HG03378 (cell line): ENCODE data around the gene F12.
"Not testable (repeated sequence)": the region's sequence is repeated elsewhere in the genome, so short reads cannot be mapped to it uniquely, and the experiment has no call there.

ENCODE experiments used
- ATAC-seq: cut with Tn5 transposase; IDR thresholded peaks from one replicate; pipeline ENCODE4 v1.9.1; 2021; ENCODE audit warnings: mild to moderate bottlenecking, moderate library complexity; ENCODE audit not compliant: unreplicated experiment

Gene F12

DNA sequence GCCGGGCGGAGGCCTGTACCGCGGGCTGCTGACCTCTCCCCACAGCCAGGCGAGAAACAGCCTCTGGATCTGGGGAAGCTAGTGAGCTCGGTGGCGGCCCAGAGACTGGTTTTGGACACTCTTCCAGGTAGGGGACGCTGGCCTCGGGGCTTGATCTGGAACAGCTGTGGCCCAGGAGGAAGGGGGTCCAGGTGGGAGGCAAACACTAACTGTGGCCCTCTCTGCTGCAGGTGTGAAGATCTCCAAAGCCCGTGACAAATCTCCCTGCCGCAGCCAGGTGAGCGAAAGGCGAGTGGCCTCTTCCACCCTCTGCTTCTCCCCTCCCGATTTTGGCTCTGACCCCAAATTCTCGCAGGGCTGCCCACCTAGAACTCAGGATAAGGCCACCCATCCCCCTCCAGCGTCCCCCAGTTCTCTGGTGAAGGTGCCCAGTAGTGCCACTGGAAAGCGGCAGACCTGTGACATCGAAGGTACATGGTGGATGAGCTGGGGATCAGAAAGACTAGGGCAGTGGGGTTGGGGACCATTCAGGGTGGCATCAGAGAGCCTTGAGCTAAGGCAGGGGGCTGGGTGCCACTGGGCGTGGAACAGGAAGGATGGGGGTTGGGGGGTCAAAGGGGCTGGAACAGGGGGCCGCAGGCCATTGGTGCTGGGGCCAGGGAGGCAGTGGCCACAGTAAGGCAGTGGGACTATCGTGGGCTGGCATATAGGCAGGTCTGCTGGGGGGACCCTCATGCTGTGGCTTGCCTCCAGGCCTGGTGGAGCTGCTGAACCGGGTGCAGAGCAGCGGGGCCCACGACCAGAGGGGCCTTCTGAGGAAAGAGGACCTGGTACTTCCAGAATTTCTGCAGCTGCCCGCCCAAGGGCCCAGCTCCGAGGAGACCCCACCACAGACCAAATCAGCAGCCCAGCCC lies 38.0 kb downstream of the F12 start:
- ATAC-seq: no peak

DNA sequence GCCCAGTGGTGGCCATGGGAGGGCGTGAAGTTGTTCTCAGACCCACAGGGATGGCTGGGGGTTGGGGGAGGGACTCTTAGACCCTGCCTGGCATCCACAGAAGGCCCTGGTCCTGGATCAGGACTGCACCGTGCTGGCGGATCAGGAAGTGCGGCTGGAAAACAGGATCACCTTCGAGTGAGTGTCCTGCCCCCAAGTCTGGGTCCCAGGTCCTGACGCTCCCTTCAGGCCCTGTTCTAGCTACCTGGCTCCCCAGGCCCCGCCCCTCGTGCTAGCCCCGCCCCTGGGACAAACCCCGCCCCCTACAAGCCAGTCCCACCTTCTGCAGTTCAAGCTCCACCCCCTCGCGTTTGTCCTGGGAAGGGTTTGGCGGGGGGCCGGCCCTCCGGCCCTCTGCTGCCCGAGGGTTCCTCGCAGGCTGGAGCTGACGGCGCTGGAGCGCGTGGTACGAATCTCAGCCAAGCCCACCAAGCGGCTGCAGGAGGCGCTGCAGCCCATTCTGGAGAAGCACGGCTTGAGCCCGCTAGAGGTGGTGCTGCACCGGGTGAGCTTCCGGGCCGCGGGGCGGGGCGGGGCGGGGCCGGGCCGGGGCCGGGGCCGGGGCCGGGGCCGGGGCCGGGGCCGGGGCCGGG lies 38.8 kb downstream of the F12 start:
- ATAC-seq: no peak

DNA sequence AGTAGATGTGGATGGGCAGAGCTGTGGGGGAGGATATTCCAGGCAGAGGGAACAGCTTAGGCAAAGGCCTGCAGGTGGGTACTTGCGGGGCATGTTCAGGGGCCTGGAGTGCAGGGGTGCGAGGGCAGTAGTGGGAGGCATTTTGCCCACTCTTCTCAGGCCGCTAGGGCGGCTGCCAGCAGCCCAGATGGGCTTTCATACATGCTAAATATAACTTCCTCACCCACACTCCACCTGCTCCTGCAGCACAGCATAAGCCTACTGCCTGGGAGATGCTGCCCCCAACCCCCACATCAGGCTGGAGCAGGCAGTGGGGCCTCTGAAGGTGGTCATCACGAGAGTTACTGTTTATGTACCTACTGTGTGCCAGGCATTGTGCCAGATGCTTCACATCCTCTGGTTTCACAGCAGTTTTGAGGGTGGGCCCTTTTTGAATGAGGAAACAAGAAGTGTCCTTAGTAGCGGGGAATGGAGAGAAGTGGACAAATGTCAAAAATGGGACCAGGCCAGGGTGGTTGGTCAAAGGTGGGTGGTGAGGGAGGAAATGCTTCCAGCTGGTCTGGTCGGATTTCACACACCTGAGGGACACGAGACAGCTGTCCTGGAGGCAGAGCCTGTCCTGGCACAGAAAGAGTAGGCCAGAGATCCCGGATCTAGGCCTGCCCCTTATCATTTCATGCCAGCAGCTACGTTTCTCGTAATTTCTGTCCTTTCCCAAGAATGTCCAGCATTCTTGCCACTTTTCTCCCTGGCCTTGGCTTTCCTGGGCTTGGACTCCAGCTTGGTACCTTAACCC lies 39.5 kb downstream of the F12 start:
- no peak for ATAC-seq

DNA sequence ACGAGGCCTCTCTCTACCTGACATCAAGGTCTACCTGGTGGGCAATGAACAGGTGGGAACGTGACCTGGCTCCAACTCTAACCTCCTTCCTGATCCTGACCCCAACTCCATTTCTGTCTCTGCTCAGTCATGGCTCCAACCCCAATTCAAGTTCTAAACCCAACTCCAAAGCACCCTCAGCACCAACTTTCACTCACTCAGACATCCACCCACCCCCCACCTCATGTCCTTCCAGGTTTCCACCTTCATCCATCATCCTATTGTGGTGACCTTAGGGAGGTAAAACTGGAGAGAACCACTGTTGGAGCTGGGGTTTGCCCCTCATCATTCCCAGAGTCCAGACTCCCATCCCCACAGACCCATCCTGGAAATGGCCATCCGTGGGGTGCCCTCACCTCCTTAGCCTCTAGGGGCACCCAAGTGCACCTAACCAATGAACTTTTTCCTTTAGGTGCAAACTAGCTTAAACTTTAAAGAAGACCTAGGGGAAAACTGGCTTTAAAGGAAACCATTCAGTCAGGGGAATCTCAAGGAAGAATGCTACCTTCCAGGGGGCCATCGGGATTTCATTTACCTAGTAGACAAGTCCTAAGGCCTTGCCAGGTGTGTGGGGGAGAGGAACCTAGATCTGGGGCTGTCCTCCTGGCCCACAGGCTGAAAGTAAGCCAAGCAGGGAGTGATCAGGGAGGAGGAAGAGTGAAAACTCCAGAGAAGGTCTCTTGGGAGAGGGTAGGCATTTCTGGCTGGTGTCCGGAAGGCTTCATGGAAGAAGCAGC lies 40.3 kb downstream of the F12 start:
- ATAC-seq: no peak

DNA sequence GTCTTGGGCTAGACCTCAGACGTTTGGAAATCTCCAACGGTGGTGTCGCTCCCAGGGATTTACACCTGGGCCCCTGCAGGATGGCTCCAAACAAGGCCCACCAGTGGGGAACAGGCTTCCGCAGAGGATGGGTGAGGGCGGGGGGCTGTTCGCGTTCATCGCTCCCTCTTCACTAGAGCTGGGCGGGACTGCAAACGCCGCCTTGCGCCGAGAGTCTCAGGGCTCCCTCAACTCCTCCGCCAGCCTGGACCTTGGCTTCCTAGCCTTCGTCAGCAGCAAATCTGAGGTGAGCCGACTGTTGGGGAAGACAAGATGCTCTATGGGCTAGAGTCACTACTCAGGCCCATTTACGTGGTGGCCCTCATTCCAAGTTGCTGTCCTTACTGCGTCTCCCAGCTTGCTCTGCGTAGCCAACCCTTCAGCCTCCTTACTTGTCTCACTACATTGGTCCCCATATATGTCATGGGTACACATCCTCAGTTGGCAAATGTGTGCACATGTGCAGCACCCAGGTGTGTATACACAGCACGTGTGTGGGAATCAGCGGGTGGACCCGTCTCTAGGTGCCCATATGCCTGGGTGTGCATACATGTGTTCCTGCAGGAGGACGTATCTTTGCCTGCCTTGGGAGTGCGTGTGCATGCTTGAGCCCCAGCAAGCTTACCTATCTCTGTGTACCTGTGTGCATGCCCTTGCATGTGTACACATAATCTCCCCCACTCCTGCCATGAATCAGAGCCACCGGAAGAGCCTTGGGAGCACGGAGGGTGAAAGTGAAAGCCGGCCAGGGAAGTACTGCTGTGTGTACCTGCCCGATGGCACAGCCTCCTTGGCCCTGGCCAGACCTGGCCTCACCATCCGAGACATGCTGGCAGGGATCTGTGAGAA lies 41.1 kb downstream of the F12 start:
- no peak for ATAC-seq

DNA sequence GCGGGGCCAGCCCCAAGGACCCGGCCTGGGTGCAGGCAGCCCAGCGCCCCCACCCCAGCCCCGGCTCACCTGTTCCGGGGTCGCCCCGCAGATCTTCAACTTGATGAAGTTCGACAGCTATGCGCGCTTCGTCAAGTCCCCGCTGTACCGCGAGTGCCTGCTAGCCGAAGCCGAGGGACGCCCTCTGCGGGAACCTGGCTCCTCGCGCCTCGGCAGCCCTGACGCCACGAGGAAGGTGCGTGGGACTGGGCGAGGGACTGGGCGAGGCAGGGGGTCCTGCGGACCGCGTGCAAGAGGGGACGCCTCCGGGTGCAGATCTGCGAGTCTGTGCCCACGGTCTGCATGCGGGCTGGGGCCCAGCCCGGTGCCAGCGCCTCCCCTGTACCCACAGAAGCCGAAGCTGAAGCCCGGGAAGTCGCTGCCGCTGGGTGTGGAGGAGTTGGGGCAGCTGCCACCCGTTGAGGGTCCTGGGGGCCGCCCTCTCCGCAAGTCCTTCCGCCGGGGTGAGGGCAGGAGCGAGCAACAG lies 42.0 kb downstream of the F12 start:
- ATAC-seq: no peak

DNA sequence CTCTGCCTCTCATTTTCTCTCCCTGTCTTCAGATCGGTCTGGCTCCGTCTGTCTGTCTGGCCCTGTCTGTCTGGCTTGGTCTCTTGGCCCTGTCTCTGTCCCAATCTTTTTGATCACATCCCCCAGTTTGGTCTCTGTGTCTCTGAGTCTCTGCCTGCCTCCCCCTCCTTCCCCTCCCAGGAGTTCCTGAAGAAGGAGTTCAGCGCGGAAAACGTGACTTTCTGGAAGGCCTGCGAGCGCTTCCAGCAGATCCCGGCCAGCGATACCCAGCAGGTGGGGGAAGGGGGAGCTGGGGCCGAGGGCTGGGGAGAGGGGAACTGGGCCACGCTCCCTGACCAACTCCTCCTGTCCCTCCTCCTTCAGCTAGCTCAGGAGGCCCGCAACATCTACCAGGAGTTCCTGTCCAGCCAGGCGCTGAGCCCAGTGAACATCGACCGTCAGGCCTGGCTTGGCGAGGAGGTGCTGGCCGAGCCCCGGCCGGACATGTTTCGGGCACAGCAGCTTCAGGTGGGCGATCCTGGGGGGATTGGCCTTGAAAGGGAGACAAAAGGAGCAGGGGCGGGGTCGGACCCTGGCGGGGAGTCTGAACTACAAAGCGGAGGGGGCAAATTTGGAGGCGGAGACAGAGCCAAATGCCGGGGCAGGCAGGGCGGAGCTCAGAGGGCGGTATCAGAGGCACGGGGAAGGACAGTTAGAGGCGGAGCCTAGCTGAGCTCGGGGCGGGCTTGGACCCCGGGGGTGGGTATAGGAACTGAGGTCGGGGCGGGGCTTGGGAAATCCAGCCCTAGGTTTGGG lies 42.6 kb downstream of the F12 start:
- no peak for ATAC-seq

DNA sequence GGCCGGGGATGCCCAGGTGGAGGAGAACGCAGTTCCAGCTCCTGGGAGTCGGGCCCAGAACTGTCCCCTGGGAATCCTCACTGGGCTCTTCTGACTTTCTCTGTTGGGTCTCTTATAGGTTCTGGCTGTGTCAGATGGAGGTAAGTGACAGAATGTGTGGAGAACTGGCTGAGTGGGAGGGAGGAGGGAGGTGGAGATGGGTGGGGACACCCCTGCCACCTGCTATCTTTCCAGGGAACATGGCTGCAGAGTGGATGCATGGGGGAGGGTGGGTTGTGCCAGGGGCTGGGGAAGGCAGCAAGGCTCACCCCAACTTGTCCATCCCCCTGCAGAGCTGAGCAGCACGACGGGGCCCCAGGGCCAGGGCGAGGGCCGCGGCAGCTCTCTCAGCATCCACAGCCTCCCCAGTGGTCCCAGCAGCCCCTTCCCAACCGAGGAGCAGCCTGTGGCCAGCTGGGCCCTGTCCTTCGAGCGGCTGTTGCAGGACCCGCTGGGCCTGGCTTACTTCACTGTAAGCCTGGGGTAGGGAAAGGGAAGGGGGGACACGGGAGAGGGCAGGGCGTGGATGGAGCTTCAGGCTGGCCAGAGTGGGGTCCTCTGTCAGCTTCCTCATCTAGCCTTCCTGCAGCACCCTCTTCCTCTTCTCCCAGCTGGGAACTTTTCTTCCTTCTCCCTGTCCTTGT lies 43.4 kb downstream of the F12 start:
- no peak for ATAC-seq

DNA sequence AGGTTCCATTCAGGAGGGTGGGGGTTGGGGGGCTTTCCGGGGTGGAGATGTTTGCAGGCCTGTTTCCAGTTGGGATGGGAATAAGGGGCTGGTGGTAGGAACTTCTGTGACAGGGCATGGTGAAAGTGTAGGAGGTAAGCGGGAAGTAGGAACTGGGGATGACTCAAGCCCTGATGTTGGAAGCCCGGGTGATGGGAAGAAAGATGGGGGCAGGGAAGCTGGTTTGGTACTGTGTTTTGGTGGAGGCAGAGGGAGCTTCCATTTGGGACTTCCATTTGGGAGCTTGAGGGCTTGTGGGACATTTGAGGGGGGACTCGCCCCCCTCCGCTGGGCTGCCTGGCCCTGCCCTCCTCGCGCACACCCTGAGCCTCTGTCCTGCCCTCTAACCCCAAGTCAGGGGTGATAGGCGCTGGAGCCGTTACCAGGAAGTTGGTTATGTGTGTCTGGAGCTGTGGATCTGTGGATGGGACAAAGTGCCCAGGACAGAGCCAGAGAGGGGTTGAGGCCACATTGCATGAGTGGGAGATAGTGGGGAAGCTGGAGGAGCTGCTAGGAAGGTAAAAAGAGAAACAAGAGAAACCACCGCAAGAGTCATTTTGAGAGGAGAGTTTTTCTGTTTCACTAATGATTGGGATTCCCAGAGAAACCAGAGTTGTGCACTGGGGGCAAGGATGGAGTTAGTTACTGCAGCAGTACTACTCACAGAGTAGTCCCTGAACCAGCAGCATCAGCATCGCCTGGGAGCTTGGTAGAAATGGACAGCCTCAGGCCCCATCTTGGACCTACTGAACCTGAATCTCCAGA lies 45.0 kb downstream of the F12 start:
- ATAC-seq: peak; percentile 39

DNA sequence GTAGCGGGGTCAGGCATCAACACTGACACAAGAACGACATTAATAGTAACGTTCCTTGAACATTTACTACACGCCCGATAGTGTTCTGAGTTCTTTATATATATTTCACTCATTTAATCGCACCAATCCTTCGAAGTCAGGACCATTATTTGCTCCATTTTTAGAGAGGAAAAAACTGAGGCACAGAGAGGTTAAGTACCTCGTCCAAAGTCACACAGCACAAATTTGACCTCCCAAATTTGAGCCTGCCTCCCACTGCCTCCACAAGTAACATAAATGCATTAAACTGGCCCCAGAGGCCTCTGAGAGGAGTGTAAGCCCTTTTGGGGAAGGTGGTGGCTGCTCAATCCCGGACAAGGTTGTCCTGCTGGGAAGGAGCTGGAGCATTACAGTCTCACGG lies 45.8 kb downstream of the F12 start:
- no peak for ATAC-seq

DNA sequence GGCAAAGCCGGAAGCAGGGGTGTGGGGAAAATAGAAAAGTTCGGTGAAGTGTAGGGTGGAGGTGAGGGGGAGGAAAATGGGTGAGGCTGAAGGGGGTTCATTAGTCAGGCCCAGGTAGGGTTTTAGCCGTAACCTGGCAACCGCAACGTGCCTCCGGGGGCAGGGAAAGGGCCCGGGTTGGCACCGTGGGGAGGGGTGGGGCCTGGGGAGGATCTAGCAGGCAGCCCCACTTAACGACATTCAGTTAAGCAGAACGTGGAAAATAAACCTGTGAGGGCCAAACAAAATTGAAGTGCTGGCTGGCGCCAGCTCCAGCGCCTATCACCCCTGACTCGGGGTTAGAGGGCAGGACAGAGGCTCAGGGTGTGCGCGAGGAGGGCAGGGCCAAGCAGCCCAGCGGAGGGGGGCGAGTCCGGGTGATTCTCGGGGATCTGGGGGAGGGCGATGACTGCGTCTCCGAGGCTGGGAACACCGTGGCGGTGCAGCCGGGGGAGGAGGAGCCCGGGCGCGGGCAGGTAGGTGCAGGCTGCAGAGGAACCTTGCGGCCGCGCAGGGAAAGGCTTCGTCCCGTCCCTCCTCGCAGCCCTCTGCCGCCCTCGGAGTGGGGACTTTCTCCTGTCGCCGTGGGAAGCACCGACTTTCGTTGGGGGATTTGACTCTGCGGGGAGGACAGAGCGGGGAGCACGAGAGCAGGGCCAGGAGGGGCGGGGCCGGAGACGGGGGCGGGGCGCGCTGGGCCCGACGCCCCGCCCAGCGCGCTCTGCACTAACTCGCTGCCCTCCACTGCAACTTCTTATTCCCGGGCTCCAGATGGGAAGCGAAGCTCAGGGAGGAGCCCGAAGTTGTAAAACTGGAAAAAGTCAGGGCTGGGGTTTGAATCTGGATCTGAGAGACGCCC lies 46.5 kb downstream of the F12 start:
- ATAC-seq: no peak

DNA sequence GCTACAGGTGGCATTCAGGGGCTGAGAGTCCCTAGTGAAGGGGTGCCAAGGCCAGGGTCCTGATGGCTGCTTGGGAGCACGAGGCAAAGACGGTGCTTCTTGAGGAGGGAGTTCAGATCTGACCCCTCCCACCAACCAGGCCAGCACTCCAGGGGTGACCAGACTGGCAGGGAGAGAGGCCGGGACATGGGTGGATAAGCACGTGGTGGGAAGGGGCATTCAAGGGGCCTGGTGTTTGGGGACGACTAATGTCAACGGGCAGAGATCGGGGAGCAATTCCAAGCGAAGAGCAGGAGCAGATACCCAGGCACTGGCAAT lies 47.1 kb downstream of the F12 start:
- no peak for ATAC-seq

DNA sequence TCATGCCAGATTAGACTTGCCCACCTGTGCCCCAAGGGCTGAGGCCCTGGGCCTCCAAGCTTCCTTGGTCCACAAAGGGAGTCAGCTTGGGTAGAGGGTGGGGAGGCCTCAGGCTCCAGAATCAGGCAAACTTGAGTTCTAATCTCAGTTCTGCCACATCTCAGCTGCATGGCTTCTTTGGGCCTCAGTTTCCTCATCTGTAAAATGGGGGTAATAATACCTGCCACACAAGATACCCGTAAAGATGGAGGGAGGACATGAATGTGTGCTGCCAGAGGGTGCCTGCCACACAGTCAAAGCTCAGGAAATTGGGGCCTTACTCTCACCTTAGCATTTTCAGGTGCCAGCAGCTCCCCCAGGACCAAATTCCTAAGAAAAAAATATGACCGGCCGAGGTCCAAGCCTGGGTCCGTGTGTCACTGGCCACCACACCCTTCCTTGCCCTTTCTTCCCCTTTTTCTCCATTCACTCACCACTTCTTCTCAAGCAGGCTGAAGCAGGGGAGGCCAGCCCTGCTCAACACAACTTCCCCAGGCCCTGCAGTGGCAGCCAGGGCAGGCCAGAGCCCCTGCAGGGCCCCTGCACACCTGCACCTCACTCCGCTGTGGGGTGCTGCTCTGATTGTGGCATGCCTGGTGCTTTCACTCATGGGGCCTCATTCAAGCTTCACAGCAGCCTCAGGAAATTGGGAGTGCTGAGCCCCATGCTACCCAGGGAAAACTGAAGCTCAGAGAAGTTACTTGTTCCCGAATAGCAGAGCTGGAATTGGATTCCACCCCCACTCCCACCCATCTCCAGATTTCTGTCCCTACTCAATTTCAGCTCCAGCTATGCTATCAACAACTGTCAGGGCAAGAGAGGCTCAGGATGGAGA lies 47.7 kb downstream of the F12 start:
- ATAC-seq: no peak

DNA sequence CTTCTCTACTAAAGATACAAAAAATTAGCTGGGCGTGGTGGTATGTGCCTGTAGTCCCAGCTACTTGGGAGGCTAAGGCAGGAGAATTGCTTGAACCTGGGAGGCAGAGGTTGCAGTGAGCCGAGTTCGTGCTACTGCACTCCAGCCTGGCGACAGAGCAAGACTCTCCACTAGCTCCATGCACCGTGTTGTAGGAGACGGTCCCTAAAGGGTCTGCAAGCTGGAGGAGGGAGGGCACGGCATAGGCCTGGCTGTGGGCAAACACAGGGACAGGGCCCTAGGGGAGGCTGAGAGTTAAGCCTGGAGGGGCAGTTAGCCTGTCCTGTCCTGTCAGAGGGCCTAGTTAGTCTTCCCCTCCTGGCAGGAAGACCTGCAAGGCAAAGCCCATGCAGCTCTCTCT lies 48.6 kb downstream of the F12 start:
- ATAC-seq: not testable (repeated sequence)

DNA sequence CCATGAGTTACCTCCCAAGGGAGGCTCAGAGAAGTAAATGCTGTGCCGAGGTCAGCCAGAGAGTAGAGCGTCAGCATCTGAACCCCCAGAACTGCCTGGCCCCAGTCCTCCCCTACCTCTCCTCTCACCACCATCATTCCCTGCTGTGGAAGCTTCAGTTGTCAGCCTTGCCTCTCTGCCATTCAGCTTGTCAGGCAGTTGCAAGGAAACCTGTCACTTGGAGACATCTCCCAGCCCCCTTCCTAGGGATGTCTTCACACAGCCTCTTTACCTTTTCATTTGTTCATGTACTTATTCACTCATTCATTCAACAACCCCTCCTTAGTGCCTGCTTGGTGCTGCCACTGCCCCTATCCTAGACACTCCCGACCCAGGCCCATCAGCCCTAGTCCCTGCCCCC lies 49.5 kb downstream of the F12 start:
- ATAC-seq: no peak

DNA sequence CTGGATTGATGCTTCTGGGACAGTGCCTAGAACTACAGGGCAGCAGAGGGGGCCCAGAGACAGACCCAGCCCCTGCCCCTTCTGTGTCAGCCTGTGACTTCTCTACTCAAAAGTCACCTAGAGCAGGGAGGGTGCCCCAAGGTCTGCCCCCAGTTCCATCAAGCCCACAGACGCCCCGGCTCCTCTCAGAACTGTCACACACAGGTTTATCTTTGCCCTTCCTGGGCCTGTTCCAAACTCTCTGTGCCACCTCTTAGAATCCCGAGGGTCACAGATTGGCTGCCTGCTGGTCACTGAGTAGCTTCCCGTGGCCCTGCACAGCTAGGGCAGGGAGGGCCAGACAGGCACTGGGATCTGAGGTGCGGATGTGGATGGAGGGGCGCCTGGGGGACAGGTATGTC lies 49.9 kb downstream of the F12 start:
- ATAC-seq: no peak
